Stimulated activated CD8-positive, alpha-beta memory T cell treated with anti-CD3 and anti-CD28 coated beads, Interleukin-4, amount 100 ng/mL, for 48 hours (primary cell): ENCODE results near the gene SRRD.
"Not testable (repeated sequence)": the region's sequence is repeated elsewhere in the genome, so short reads cannot be mapped to it uniquely, and the experiment has no call there.

Source experiments
- DNase-seq: peaks from one replicate; pipeline ENCODE4 v3.0.0-alpha.2; 2020

Gene SRRD, protein sequence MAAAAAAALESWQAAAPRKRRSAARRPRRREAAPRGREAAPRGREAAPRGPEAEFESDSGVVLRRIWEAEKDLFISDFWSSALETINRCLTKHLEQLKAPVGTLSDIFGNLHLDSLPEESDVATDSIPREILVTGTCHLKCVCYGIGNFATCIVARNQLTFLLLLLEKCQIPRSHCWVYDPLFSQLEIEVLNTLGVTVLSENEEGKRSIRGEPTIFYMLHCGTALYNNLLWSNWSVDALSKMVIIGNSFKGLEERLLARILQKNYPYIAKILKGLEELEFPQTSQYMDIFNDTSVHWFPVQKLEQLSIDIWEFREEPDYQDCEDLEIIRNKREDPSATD

DNA sequence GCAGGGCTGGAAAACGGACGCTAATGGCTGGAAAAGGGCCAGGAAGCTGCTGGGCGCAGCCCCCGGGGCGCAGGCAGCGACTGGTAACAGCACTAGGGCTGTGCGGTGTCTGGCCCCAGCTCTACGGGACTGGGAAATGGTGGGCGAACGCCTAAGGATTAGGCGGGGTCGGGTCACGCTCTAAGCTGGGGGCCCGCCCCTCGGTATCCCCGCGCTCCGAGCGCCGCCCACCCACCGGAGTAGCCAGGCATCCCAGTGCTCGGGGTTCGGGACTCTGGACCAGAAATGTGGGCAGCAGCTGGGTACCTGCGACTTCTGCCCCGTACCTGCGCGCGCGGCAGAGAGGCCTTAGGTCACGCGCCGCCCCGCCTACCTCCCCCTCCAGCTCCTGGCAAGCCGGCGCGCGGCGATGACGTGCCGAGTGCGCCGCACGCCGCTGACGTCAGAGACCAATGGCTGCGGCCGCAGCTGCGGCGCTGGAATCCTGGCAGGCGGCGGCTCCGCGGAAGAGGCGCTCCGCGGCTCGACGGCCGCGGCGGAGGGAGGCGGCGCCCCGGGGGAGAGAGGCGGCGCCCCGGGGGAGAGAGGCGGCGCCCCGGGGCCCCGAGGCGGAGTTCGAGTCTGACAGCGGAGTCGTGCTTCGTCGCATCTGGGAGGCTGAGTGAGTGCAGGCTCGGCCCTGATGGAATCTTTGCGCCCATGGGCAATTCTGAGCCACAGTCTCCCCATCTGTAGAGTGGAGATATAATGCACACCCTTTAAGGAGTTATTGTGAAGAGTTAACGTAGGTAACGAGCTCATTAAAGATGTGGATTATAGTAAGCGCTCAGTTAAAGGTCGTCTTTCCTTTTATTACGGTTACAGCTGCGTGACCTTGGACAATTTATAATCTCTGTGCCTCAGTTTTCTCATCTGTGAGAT is at the start of gene SRRD, which contains the start of gene HPS4:
Gene SRRD, plus strand, starts transcription at position 439 of the 921 bp plus-strand sequence. Its CDS starts 14 bp downstream, at position 453.
Gene HPS4, minus strand, starts transcription at position 345 of the 921 bp plus-strand sequence. CDS start 2,021 bp downstream, outside the sequence.
- DNase-seq, result peak; percentile 94

DNA sequence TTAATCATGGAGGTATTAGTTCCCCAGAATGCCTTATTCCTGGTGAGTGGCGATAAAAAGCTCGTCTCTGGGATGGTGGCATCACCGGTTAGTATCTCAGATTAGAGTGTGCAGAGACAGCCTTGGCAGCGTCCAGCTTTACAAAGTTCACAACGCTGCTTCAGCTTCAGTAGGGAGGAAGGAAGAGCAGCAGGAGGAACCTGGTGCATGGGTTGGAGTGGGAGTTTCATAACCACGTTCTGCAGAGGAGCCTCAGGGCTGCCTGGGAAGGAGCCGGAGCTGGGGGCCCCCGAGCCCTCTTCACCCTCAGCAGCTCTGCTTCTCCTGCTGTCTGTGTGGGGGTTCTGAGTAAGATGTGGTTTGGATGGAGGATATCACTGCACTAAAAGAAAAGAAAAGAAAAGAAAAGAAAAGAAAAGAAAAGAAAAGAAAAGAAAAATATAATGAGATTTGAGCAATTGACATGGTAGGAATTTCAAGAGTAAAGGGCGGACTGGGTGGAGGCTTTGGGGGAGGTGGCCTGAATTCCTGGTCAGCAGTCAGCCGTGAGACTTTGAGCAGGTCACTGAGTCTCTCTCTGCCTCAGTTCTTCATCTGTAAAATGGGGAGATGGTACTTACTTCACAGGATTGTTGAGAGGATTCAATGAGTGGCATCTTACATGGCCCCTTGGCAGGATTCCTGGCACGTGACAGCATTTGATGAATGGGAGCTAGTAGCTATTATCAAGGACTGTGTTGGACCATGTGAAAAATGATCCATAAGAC is 48.2 kb upstream of the SRRD start:
- no peak for DNase-seq

DNA sequence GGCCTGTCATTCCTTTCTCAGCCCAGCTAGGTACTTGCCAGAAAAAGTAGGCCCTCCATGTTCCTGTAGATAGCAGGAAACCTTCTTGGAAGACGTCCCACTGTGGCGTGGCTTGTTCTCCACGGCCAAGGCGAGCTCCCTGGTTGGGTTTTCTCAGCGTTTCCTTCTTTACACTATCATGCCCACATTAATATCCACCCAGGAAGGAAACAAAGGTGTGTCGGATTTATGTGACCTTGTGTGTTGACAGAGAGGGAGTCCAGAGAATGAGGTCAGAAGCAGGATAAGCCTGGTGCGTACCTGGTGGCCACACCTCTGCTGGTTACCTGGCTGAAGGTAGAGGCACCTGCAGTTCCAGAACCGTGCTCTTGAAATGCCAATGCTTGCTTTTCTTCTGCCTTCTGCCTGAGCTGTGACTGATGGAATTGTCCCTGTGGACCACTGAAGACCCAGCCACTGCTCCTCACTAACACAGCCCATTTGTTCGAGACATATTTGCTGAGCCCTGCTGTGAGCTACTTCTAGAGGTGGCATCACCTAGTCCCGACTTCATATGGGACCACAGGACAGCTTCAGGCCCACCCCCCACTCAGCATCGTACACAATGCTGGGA is 46.7 kb upstream of the SRRD start:
- no peak for DNase-seq

DNA sequence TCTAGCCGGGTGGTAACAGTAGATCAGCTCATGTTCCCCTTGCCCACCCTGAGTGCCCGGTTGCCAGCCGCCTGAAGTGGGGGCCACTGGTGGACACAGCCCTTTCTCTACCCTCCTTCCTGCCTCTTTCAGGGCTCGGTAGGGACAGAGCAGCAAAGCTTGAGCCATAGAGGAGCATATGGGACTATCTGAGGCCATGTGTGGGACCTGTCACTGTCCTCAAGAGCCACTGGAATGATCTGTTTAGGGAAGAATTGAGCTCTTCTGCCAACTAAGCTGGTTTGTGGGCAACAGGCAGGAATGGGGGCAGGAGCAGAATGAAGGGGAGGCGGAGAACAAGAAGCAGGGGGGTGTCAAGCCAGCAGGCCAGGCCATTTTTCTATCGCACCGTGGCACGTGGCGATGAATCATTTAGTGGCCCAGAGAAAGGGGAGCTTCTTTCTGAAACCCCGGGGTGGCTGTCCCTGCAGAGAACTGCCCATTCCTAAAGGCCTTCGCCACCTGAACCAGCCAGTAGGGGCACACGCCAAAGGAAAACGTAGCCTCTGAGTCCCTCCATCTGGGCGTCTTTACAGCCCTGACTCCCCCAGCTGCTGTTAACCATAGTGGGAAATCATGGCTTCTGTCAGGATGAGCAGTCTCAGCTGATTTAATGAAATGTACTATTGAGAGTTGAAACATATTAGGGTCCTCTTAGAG is 45.8 kb upstream of the SRRD start:
- DNase-seq, result no peak

DNA sequence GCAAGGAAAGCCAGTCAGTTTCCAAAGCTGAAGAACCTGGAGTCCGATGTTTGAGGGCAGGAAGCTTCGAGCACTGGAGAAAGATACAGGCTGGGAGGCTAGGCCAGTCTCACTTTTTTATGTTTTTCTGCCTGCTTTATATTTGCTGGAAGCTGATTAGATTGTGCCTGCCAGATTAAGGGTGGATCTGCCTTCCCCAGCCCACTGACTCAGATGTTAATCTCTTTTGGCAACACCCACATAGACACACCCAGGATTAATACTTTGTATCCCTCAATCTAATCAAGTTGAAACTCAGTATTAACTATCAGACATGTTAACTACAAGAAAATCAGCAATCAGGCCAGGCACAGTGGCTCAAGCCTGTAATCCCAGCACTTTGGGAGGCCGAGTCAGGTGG is 44.9 kb upstream of the SRRD start:
- not testable (repeated sequence) for DNase-seq

DNA sequence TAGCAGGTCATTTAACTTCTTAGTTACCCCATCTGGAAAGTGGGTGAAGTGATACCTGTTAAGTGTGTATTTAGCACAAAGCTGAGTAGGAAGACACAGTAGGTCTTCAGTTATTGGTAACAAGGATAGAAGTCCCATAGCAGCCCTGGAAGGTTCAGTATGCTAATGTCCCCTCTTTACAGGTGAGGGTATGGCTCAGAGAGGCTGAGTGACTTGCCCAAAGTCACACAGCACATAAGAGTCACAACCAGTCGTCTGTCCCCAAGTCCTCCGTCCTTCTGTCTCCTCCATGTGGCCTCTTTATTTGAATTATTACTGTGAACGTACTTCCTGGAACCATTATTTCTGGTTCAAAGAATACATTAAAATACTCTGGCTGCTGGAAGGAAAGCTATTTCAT is 44.1 kb upstream of the SRRD start:
- no peak for DNase-seq

DNA sequence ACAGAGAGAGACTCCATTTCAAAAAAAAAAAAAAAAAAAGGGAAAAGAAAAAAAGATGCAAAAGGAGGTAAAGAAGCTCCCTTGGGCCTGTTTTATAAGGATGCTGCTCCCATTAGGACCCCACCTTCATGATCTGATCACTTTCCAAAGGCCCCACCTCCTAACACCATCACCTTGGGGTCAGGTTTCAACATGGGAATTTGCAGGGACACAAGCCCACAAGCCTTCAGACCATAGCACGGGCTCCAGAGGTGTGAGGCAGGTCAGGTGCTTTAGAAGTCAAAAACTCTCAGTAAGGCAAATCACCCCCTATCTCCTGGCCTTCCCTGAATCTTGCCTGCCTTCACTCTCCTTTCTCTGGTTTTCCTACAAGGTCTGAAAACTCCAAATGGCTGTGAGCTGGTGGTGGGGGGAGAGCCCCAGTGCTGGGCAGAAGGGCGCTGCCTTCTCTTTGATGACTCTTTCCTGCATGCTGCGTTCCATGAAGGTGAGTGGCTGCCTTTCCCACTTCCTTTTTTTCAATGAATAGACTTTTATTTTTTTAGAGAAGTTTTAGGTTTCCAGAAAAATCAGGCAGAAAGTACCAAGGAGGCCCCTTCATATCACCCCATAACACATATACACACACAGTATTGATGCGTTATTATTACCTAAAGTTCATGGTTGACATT is 41.5 kb upstream of the SRRD start:
- no peak for DNase-seq

DNA sequence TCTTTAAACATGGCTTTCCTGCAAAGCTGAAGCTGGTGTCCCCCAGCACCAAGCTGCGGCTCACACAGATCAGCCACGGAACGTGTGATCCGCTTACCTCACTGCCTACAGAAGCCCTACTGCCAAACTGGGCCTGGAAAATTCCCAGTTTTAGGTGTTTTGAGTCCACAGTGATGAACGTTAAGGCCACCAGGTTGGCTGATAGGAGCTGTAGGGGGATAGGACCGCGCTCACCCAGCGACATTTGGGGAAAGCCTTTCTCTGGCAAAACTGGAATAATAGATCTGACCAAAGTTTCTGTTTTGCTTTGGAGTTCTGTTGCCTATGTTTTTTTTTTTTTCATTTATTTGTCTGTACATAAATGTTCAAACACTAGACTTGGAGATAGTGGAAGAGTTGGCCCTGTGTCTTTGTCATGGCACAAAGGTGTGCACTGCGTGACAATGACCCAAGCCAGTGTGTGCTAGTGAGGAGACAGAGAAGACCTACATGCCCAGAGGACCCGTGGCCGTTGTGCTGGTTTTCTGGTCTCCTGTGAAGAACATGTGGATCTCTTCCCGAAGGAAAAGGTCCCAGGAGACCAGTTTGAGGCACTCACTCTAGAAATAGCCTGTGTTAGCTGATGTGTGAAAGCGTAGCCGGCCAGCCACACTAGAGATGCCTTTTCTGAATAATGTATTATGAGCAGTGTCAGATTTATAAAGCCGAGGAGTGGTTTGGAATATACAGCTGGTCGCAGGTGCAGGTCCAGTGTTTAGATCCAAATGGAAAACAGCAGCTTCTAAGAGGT is 39.6 kb upstream of the SRRD start:
- DNase-seq, result no peak

DNA sequence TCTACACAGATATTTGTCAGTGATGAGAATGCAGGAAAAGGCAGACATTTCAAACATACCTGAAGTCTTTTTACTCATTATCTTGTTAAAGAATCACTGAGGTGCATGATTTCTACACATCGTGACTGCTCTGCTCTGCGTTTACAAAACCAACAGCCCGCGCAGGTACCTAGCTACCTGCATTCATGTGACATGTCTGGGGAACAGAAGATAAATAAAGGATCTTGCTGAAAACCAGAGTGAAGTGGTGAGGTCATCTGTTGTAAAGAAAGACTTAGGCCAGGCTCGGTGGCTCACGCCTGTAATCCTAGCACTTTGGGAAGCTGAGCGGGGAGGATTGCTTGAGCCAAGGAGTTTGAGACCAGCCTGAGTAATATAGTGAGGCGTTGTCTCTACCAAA is 38.9 kb upstream of the SRRD start:
- DNase-seq, result no peak

DNA sequence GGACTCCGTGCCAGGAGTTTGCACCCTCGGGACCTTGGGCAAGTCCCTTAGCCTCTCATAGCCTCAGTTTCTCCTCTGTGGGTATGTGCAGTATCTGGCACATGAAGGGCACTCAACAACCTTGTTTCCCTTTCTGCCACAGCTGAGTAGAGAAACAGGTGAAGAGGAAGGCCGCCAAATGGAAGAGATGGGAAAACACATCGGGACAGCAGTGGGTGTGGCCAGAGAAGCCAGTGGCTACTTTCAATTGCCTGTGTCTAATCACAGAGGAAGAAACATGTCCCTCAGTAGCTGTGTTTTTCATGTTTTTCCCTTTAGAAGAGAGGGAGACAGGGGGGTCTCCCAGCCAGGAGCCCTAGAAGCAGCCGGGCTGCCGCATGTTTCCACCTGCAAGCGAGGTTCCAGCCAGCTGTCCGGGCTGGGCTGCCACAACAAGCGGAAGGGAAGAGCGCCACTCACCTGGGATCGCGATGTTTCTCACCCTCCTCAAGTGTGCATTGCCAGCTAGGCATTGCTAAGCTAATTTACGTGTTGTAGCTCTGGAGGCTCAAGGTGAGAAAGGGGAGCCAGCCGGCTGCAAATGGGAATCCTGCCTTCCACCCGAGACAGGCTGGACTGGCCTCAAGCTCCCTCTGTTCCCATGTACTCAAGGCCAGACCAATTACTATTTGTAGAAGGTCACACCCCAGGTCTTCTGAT is 38.0 kb upstream of the SRRD start:
- DNase-seq, result no peak

DNA sequence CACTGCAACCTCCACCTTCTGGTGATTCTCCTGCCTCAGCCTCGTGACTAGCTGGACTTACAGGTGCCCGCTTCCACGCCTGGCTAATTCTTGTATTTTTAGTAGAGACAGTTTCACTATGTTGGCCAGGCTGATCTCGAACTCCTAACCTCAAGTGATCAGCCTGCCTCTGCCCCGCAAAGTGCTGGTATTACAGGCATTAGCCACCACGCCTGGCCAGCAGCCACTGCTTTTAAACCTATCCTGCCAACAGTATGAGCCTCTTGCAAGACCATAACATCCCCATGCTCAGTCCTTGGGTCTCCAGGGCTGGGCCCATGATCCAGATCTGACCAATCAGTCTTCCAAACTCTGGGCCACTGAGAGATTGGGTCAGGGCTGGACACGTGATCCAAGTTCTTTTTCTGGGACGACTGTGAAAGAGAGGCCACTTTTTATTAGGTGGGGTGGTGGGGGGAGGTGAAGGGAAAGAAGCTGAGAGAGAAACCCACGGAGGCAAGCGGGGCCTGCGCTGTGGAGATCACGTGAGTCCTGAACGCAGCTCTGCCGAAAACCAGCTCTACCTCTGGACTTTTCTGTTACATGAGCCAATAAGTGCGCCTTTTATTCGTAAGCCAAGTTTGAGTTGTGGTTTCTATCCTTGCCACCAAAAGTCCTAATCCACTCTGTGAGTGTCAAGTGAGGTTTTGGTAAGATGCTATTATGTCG is 36.7 kb upstream of the SRRD start:
- no peak for DNase-seq

DNA sequence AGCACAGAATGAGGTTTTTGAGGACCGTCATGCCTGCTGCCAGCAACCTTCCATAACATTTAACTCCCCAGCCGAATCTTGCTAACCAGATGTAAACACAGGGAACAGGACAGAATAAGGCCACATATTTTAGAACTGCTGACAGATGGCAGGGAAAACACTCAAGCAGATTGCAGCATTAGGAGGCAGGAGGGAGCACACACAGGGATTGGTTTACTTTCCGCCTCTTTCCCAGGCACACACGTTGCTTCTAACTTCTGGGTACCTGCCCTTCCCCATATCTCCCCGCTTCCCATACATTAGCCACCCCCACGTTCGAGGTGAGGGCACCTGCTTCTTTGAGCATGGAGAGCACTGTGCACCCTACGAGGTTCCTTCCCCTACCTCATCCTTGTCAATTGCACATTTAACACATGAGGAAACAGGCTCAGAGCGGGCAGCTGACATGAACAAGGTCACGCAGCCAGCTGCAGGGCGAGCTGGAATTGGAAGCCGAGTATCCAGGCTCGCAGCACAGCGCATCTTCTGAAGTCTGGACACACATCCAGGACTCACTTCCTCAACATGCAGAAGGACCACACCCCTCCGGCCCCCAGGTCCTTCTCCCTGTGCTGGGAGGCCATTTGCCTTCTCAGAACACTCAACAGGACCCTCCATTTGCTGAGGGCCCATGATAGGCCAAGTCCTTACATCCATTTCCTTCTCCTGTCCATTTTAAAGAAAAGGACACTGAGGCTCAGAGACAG is 35.9 kb upstream of the SRRD start:
- DNase-seq, result no peak

DNA sequence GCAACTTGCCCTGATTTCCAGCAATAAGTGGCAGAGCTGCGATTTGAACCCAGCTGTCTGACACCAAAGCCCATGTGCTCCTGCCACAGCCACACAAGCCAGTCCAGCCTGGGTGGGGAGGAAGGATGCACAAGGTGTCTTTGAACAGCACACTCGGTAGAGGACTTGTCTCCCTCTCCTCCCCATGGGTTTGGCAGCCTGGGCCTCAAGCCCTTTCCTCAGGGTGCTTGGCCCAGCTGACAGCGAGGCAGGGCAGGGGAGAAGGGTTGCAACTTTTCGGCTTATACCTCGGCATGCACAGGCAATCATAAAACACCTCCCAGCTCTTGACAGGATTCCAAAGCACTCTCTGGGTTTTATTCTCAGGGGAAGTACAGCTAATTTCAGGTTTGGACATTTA is 35.3 kb upstream of the SRRD start:
- no peak for DNase-seq

DNA sequence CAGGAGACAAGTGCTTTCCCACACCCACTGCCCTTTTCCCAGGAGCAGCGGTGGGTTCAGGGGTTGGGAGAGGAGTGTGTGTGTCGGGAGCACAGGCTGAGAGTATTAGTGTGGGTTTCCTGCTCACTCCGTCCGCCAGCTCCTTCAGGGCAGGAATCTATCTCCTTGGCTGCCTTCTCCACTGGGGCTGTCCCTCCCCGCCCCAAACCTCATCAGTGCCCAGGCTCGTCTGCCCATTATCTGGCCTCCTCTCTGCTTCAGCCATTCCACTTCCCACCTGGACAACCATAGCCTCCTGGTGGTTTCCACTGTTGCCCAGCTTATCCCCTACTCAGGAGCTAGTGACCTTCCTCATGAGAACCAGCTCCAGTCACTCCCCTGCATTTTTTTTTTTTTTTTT is 34.7 kb upstream of the SRRD start:
- DNase-seq, result no peak

DNA sequence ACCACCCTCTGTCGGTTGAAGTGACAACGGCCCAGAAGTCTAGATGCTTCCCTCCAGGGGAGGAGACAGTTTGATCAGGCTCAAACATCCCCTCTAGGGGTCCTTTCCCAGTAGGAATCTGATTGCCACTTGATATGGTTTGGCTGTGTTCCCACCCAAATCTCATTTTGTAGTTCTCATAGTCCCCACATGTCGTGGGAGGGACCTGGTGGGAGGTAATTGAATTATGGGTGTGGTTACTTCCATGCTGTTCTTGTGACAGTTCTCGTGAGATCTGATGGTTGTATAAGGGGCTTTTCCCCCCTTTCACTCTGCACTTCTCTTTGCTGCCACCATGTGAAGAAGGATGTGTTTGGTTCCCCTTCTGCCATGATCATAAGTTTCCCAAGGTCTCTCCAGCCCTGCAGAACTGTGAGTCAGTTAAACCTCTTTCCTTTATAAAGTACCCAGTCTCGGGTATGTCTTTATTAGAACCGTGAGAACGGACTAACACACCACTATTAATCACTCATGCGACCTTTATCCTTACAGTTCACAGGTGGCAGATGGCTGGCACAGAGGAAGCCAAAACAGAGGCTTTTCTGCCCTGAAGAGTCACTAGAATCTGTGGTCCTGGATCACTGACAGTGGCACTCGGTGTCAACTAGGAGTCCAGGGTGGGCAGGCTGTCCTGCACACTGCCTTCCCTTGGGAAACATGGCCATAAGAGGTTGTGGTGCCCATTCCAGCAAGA is 33.1 kb upstream of the SRRD start:
- DNase-seq, result no peak

DNA sequence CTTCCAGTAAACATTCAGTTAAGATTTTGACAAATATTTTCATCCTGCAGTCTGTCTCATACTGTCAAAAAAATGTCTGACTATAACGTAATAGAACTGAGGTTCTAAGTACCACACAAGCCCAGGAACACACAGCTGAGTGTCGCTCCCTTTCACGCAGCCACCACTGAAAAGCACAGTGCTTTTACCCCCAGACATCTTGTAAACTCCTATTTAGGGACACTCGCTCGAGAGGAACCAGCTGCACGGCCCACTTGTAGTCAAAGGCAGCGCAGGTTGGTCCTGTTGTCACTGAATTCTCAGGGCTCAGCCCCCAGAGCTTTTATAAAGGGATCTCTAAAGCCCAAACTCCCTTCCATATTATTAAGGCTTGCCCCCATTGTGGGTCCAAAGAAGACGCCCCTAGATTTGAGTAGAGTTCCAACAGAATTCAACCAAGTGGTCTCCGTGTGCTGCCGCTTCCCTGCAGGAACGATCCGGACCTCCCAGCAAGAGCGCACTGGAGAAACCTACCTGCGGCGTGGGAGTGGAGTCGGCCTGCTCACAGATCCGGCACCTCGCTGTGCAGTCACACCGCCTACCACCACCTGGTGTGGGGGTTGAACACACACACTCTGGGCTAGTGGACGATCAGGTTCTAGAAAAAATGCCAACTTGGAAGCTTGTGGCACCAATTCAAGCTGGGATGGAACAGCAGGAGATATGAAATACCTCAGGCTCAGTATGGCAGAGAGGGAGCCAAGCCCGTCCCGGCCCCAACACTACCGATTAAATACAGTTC is 31.3 kb upstream of the SRRD start:
- no peak for DNase-seq

DNA sequence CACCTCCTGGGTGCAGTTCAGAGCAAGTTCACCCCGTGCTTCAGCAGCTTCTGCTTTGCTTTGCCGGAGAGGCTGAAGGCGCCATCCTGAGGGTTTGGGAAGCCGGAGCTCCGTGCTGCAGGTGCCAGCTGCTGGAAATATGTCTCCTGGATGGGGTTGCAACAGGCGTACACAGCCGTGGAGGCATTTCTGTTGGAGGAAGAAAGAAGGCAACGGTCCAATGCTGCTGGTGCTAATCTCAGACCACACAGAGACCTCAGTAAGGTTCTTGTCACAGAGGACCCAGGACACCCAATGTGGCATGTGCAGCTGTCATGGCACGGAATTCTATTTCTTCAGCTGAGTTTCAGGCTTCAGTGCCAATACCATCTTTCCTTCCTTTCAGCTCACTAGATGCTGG is 30.5 kb upstream of the SRRD start:
- no peak for DNase-seq
